DND-41 (cell line): Measurements from ENCODE around the gene NEK2.

Experiments used
- EZH2 ChIP-seq: IDR thresholded peaks from 3 replicates; pipeline ENCODE4 v1.6.1; 2012; ENCODE audit warnings: borderline replicate concordance, low read depth, mild to moderate bottlenecking, moderate library complexity, low read length, inconsistent platforms; ENCODE audit not compliant: severe bottlenecking
- TF ChIP-seq, protein P1 (sequence below): IDR thresholded peaks from 2 replicates; pipeline ENCODE4 v1.5.1; 2012; ENCODE audit warnings: borderline replicate concordance, low read length, moderate library complexity, mild to moderate bottlenecking; ENCODE audit not compliant: poor library complexity, severe bottlenecking; ENCODE audit errors: extremely low read depth

DNA sequence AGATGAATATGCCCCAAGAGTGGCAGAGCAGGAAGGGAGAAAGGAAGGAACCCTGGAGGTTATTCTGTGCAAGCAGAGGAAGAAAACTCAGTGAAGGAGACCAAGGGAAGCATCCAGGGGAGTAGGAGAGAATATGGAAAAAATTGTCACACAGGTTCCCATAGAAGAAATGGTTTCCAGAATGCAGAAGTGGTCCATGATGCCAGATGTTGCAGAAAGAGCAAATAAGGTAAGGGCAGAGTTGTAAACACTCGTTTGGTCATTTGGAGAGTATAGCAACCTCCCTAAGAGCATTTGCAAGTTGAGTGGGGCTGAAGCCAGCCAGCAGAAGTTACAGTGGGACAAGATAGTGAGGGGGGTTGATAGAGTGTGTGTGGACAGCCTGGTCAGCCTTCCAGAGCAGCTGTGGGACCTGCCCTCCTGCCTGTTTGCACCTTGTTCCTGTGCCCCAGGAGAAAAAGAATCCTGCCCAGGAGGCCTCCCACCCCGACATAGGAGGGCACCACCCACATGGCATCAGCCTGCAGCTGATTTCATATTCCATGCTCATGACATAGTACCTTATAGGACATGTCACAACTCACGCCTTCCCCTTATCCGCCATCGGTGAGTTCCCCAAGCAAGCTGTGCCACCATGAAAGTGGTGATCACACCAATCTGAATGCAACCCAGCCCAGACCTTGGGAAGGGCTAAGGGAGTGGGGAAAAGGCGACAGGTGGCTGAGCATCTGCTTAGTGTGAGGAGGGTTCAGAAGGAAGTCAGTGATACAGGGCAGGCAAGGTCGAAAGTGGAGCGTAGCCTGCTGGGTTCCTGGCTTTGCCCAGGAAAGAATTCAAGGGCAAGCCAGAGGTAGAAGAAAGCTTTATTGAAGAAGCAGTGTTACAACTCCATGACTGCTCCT lies 8.2 kb upstream of the NEK2 start:
- TF ChIP-seq, protein P1, sequence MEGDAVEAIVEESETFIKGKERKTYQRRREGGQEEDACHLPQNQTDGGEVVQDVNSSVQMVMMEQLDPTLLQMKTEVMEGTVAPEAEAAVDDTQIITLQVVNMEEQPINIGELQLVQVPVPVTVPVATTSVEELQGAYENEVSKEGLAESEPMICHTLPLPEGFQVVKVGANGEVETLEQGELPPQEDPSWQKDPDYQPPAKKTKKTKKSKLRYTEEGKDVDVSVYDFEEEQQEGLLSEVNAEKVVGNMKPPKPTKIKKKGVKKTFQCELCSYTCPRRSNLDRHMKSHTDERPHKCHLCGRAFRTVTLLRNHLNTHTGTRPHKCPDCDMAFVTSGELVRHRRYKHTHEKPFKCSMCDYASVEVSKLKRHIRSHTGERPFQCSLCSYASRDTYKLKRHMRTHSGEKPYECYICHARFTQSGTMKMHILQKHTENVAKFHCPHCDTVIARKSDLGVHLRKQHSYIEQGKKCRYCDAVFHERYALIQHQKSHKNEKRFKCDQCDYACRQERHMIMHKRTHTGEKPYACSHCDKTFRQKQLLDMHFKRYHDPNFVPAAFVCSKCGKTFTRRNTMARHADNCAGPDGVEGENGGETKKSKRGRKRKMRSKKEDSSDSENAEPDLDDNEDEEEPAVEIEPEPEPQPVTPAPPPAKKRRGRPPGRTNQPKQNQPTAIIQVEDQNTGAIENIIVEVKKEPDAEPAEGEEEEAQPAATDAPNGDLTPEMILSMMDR = no peak
- no peak for TF ChIP-seq EZH2
